ENCODE measurements around the gene ZDHHC22. TPM values are rescaled to one million over a fixed set of nuclear protein-coding genes. Genes with fewer than 3 reads are reported as not detected.

Gene ZDHHC22
- total and polyA plus RNA-seq, 12 donors = 0.06 to 1.2 (median 0.24) TPM; not detected in 7

- H3K27me3 ChIP-seq = no peaks in the 10 kb centered on the region
- WGBS, 4 donors = 90 to 98% (median 96%) methylated on average over 3 of the region's 3 CpGs
- H3K36me3 ChIP-seq (replicated peaks in 1 of 2) = no peaks in the 10 kb centered on the region
- H3K4me1 ChIP-seq (replicated peaks in 1 of 2) = no peaks in the 10 kb centered on the region
- H3K27ac ChIP-seq = no peak overlapping the region
- no peak overlapping the region for H3K4me3 ChIP-seq
- TF ChIP-seq CTCF (IDR thresholded peaks at IDR 0.05) = no peak
- no peak for TF ChIP-seq POLR2A (IDR thresholded peaks at IDR 0.05)
- H3K9me3 ChIP-seq (replicated peaks in 1 of 3) = no peaks in the 10 kb centered on the region
- intact Hi-C loops (cut with DNase I) = no loop called here
- no peak for DNase-seq
Observed at GRCh38 chr14:77086017-77086727, 55.4 kb downstream of the ZDHHC22 start.

DNA sequence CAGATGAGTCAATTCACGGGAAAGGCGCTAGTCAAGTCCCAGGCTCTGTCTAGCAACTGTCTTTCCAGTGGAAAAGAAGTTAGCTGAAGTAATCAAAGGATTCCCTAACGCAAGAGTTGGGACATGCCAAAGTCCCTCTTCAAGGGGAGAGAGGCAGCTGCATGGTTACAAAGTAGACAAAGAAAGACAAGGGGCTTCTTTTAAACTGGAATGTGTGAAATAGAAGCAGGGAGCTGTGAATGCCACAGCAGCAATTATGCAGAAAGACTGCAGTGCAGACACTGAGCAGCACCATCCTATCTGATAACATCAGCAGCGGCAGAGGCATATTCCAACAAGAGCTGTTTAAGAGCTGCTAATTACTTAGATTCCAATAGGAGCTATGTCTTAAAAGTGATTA lies 56.1 kb downstream of the ZDHHC22 start:
- Histone ChIP-seq H3K9me3 (replicated peaks in 1 of 3) (no peaks in the 10 kb centered on the region), H3K27me3 (no peaks in the 10 kb centered on the region), H3K4me3 (no peak overlapping the region), H3K27ac (no peak overlapping the region), H3K36me3 (replicated peaks in 1 of 2) (no peaks in the 10 kb centered on the region), H3K4me1 (replicated peaks in 1 of 2) (no peaks in the 10 kb centered on the region)
- no peak for TF ChIP-seq POLR2A (IDR thresholded peaks at IDR 0.05)
- no peak for TF ChIP-seq CTCF (IDR thresholded peaks at IDR 0.05)
- intact Hi-C loops (cut with DNase I) = no loop called here
- DNase-seq = no peak
- 74 to 84% (median 79%) methylated on average over 4 of the region's 4 CpGs for WGBS, 4 donors

DNA sequence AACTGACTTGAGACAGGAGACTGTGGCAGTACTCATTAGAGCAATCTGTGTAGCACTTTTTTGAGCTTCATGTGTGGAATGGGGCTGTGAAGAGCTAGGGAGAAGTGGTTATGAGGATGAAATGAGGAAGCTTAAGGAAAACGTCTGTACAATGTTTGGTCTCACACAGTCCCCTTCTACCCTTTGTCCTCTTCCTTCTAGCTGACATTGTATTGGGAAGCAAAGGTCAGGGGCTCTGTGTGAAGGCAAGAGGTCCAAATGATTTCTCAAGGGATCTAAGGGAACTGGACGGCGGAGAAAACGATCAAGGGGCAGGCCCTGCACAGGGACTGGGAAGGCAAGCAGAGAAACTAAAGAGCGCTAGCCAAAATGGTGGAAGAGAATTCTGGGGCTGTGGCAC lies 56.6 kb downstream of the ZDHHC22 start:
- DNase-seq = no peak
- no peak overlapping the region for H3K27ac ChIP-seq

DNA sequence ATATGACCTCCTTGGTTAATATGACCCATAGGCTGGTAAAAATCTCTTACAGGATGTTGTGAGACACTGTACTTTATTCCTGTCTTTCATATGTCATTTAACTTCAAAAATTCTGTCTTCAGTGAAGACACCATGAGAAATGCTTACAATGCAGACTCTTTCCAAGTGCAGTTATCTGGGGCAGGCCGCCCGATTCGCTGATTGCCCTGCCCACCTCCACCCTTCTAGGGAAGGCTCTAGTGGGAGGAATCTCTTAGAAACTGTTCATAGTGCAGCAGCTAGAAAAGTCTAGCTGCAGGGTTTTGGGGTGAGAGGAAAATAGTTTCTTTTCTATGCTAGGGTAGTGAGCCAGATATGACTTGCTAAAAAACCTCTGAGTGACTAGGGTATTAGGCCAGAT lies 58.5 kb downstream of the ZDHHC22 start:
- Histone ChIP-seq H3K4me3 (no peak overlapping the region), H3K27me3 (no peaks in the 10 kb centered on the region), H3K4me1 (replicated peaks in 1 of 2) (no peaks in the 10 kb centered on the region), H3K27ac (no peak overlapping the region), H3K9me3 (replicated peaks in 1 of 3) (no peaks in the 10 kb centered on the region), H3K36me3 (replicated peaks in 1 of 2) (no peaks in the 10 kb centered on the region)
- no peak for DNase-seq
- intact Hi-C loops (cut with DNase I) = no loop called here
- 69 to 82% (median 73%) methylated on average over 3 of the region's 3 CpGs for WGBS, 4 donors
- TF ChIP-seq CTCF (IDR thresholded peaks at IDR 0.05) = no peak
- TF ChIP-seq POLR2A (IDR thresholded peaks at IDR 0.05) = no peak

More for the DNA sequence above, 56.6 kb downstream of the ZDHHC22 start:
- Histone ChIP-seq H3K27me3 (no peaks in the 10 kb centered on the region), H3K9me3 (replicated peaks in 1 of 3) (no peaks in the 10 kb centered on the region), H3K4me3 (no peak overlapping the region), H3K36me3 (replicated peaks in 1 of 2) (no peaks in the 10 kb centered on the region), H3K4me1 (replicated peaks in 1 of 2) (no peaks in the 10 kb centered on the region)
- WGBS, 4 donors = 51 to 61% (median 58%) methylated on average over 5 of the region's 5 CpGs
- TF ChIP-seq POLR2A (IDR thresholded peaks at IDR 0.05) (no peak), CTCF (IDR thresholded peaks at IDR 0.05) (no peak)
- intact Hi-C loops (cut with DNase I) = no loop called here

Data from adrenal gland (tissue), 12 donors.